HEK293T (cell line): ENCODE measurements around the gene PAQR6.

Experiments used
- CTCF ChIA-PET: fragments of 350-600 bp; formaldehyde crosslinking; extraction: SDS; loops from one replicate; lab custom pipeline; 2021; ENCODE audit warnings: antibody characterized with exemption, inconsistent platforms; lab: Yijun Ruan, JAX
- POLR2A ChIA-PET: fragments of 350-600 bp; formaldehyde crosslinking; extraction: SDS; loops from one replicate; lab custom pipeline; 2020; ENCODE audit warnings: antibody characterized with exemption, inconsistent platforms; lab: Yijun Ruan, JAX
- DNase-seq: peaks from one replicate; pipeline ENCODE4 v3.0.0; 2012; ENCODE audit warnings: mixed read lengths; ENCODE audit errors: extremely low spot score
- ARNT ChIP-seq: fragments of 450-650 bp; IDR thresholded peaks from 2 replicates; pipeline ENCODE4 v1.6.1; 2017; ENCODE audit warnings: mild to moderate bottlenecking
- BHLHE40 ChIP-seq: fragments of 450-650 bp; IDR thresholded peaks from 2 replicates; pipeline ENCODE4 v1.6.1; 2016; ENCODE audit warnings: mild to moderate bottlenecking, moderate library complexity, borderline replicate concordance
- CTBP1 ChIP-seq: fragments of 450-650 bp; IDR thresholded peaks from 2 replicates; pipeline ENCODE4 v1.6.1; 2016; ENCODE audit warnings: borderline replicate concordance
- ELF4 ChIP-seq: fragments of 450-650 bp; IDR thresholded peaks from 2 replicates; pipeline ENCODE4 v1.6.1; 2017; ENCODE audit warnings: antibody characterized with exemption
- FOXA1 ChIP-seq: fragments of 450-650 bp; IDR thresholded peaks from 2 replicates; pipeline ENCODE4 v1.6.1; 2016; ENCODE audit warnings: mild to moderate bottlenecking
- FOXK2 ChIP-seq: fragments of 450-650 bp; IDR thresholded peaks from 2 replicates; pipeline ENCODE4 v1.6.1; 2016; ENCODE audit warnings: mild to moderate bottlenecking
- FOXM1 ChIP-seq: fragments of 450-650 bp; IDR thresholded peaks from 2 replicates; pipeline ENCODE4 v1.6.1; 2017; ENCODE audit warnings: mild to moderate bottlenecking, borderline replicate concordance
- HDGF ChIP-seq: fragments of 450-650 bp; IDR thresholded peaks from 2 replicates; pipeline ENCODE4 v1.6.1; 2017; ENCODE audit warnings: antibody characterized with exemption, borderline replicate concordance
- L3MBTL2 ChIP-seq: fragments of 450-650 bp; conservative IDR thresholded peaks from 2 replicates; pipeline ENCODE4 v1.6.1; 2016; ENCODE audit warnings: mild to moderate bottlenecking
- LEF1 ChIP-seq: fragments of 450-650 bp; IDR thresholded peaks from 2 replicates; pipeline ENCODE4 v1.6.1; 2017; ENCODE audit warnings: mild to moderate bottlenecking, borderline replicate concordance
- NFRKB ChIP-seq: fragments of 450-650 bp; IDR thresholded peaks from 2 replicates; pipeline ENCODE4 v1.6.1; 2016; ENCODE audit warnings: mild to moderate bottlenecking, moderate library complexity
- SP1 ChIP-seq: fragments of 450-650 bp; IDR thresholded peaks from 2 replicates; pipeline ENCODE4 v1.6.1; 2017
- SUZ12 ChIP-seq: fragments of 450-650 bp; IDR thresholded peaks from 2 replicates; pipeline ENCODE4 v1.6.1; 2016; ENCODE audit warnings: mild to moderate bottlenecking
- TARDBP ChIP-seq: fragments of 450-650 bp; IDR thresholded peaks from 2 replicates; pipeline ENCODE4 v1.6.1; 2016
- ZNF384 ChIP-seq: fragments of 450-650 bp; IDR thresholded peaks from 2 replicates; pipeline ENCODE4 v1.6.1; 2016
- TF ChIP-seq, protein P1 (sequence below): fragments of 450-650 bp; IDR thresholded peaks from 2 replicates; pipeline ENCODE4 v1.6.1; 2016

PAQR6 gene

DNA sequence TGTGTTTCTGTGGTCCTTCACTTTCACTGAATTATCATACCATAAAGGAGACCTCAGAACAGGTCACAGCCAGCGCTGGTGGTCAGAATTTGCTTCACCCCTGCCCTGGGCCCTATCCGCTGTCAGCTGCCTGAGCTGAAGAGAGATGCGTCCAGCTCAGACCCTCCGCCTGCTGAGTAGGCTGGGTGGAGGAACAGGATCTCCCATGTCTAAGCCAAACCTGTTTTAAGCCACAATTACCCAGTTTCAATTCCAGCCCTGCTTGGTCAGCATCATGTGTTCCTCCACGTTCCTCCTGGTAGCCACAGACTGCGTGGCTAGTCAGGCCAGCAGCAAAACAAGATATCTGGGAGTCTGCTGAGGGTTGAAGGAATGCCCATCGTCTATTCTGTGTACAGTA is 19.4 kb downstream of the PAQR6 start:
- TF ChIP-seq ARNT (no peak), L3MBTL2 (no peak), FOXM1 (no peak), FOXK2 (no peak), CTBP1 (no peak), LEF1 (no peak), FOXA1 (no peak), BHLHE40 (no peak), SP1 (no peak), TARDBP (no peak)
- TF ChIP-seq, protein P1, sequence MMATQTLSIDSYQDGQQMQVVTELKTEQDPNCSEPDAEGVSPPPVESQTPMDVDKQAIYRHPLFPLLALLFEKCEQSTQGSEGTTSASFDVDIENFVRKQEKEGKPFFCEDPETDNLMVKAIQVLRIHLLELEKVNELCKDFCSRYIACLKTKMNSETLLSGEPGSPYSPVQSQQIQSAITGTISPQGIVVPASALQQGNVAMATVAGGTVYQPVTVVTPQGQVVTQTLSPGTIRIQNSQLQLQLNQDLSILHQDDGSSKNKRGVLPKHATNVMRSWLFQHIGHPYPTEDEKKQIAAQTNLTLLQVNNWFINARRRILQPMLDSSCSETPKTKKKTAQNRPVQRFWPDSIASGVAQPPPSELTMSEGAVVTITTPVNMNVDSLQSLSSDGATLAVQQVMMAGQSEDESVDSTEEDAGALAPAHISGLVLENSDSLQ, result no peak
- CTCF ChIA-PET, result no interaction called here
- POLR2A ChIA-PET, result no interaction called here
- DNase-seq, result no peak

DNA sequence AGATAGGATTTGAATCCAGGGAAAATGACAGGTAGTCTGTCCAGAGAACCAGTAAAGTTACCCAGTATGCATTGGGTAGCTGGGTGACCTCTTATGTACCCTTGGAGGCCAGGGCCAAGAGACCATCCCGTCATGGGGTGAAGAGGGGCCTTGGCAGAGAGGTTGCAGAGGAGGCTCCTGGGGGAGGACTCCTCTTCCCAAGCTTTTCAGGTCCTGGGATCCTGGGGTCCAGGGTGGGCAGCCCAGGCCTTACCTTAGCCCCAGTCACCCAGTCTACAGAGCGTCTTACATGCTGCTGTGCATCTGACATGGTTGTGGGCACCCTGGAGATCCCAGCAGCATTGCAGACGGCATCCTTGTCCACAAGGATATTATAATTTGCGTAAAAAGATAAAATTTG is 21.1 kb downstream of the PAQR6 start:
- DNase-seq, result no peak
- TF ChIP-seq FOXM1, result no peak
- no peak for TF ChIP-seq SUZ12
- no peak for TF ChIP-seq CTBP1
- no peak for TF ChIP-seq SP1
- no peak for TF ChIP-seq ZNF384
- TF ChIP-seq HDGF, result no peak
- no peak for TF ChIP-seq ARNT
- no peak for TF ChIP-seq ELF4
- no peak for TF ChIP-seq L3MBTL2
- TF ChIP-seq TARDBP, result no peak
- no peak for TF ChIP-seq FOXK2
- TF ChIP-seq, protein P1, result no peak
- TF ChIP-seq FOXA1, result no peak
- no peak for TF ChIP-seq LEF1
- TF ChIP-seq NFRKB, result no peak
- TF ChIP-seq BHLHE40, result no peak
- ChIA-PET POLR2A (interaction anchor here (4.5 kb wide), 1 partner anchor 14 kb away, joined by 30 read pairs; the partner anchor contains the start of gene PMF1), CTCF (interaction anchor here (1.0 to 3.8 kb wide), 2 partner anchors 76 to 85 kb away, joined by 3 to 32 read pairs; no protein-coding TSS in a partner anchor)

DNA sequence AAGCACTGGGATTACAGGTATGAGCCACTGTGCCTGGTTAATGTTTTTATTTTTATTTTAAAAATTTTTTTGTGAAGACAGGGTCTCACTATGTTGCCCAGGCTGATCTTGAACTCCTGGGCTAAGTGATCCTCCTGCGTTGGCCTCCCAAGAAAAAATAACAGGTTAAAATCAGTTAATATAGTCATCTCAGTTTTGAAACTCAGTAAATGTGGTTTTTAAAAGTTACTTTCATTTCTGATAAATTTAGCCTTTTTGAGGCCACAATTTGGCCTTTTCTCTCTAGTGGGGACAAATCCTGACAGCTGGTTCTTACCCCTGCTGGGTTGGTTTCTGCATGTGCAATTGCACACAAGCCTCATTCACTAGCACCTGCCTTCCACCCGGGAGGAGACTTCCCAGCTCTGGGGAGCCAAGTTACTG is 21.7 kb downstream of the PAQR6 start:
- TF ChIP-seq TARDBP, result no peak
- TF ChIP-seq CTBP1, result no peak
- TF ChIP-seq, protein P1, result no peak
- no peak for TF ChIP-seq FOXK2
- no peak for TF ChIP-seq HDGF
- TF ChIP-seq BHLHE40, result no peak
- no peak for TF ChIP-seq NFRKB
- no peak for TF ChIP-seq SUZ12
- TF ChIP-seq ELF4, result no peak
- TF ChIP-seq L3MBTL2, result no peak
- no peak for TF ChIP-seq FOXA1
- no peak for TF ChIP-seq SP1
- no peak for TF ChIP-seq LEF1
- no peak for TF ChIP-seq ARNT
- no peak for TF ChIP-seq ZNF384
- TF ChIP-seq FOXM1, result no peak
- ChIA-PET POLR2A (interaction anchor here (1.5 to 4.5 kb wide), 2 partner anchors 13 to 85 kb away, joined by 6 to 30 read pairs; partner anchors contain the start of gene PMF1), CTCF (interaction anchor here (0.8 to 3.8 kb wide), 7 partner anchors 8 to 102 kb away, joined by 3 to 37 read pairs (median 18); partner anchors contain the start of gene PMF1)
- no peak for DNase-seq

DNA sequence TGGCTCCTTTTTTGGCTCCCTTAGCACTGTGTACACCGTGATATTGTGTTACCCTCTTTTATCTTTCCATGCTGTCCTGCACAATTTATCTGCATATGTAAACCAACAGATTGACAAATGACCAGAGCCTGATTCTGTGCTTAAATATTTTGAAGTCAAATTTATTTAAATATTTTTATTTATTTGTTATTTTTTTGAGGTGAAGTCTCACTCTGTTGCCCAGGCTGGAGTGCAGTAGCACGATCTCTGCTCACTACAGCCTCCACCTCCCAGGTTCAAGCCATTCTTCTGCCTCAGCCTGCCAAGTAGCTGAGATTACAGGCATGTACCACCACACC is 22.2 kb downstream of the PAQR6 start:
- ChIA-PET CTCF (interaction anchor here (0.7 to 3.8 kb wide), 16 partner anchors 8 to 135 kb away, joined by 3 to 37 read pairs (median 4); partner anchors contain the start of gene PMF1), POLR2A (interaction anchor here (1.0 to 4.5 kb wide), 3 partner anchors 13 to 84 kb away, joined by 4 to 30 read pairs (median 6); partner anchors contain the start of gene PMF1)
- no peak for TF ChIP-seq ARNT
- TF ChIP-seq CTBP1, result no peak
- no peak for TF ChIP-seq FOXA1
- TF ChIP-seq FOXM1, result no peak
- TF ChIP-seq ZNF384, result no peak
- TF ChIP-seq, protein P1, result no peak
- no peak for TF ChIP-seq SUZ12
- TF ChIP-seq BHLHE40, result no peak
- no peak for TF ChIP-seq SP1
- no peak for TF ChIP-seq LEF1
- no peak for TF ChIP-seq HDGF
- no peak for DNase-seq

DNA sequence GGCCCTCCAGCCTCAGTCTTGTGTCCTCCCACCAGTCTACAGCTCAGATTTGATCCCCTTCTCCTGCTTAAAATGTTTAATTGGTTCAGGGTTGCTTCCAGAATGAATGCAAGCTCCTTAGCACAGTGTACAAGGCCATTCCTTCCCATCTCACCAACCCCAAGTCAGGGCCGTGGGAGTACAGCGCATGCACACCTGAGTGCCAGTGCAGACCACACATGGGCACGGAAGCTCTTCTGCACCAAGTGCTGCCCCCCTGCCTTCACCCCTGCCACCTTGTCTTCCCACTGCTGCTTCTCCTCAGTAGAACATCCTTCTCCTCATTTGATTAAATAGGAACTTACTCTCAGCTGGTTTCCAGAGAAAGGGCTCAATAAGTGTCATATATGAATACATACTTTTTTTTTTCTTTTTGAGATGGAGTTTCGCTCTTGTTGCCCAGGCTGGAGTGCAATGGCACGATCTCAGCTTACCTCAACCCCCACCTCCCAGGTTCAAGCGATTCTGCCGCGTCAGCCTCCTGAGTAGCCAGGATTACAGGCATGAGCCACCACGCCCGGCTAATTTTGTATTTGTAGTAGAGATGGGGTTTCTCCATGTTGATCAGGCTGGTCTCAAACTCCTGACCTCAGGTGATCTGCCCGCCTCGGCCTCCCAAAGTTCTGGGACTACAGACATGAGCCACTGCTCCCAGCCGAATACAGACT is 25.7 kb downstream of the PAQR6 start:
- CTCF ChIA-PET, result interaction anchor here (1.1 to 1.2 kb wide), 2 partner anchors 80 to 92 kb away, joined by 3 to 4 read pairs; no protein-coding TSS in a partner anchor
- POLR2A ChIA-PET, result interaction anchor here (1.8 to 2.3 kb wide), 2 partner anchors 9 to 29 kb away, joined by 8 to 14 read pairs; partner anchors contain the start of genes PMF1 and SLC25A44
- TF ChIP-seq ARNT, result no peak
- TF ChIP-seq TARDBP, result no peak
- TF ChIP-seq CTBP1, result no peak
- TF ChIP-seq FOXK2, result no peak
- DNase-seq, result no peak
